Upper lobe of right lung (tissue), 1 donor: ENCODE measurements around the gene HMG20A. TPM values are rescaled to one million over a fixed set of nuclear protein-coding genes. Genes with fewer than 3 reads are reported as not detected.

Source experiments
- ATAC-seq: fragments of 200-7000 bp; cut with Tn5 transposase; one replicate; pipeline ENCODE4 v1.9.1; 2020; ENCODE audit warnings: mild to moderate bottlenecking, moderate library complexity
- DNase-seq: peaks from one replicate; pipeline ENCODE4 v3.0.0-alpha.2; 2020
- H3K27ac ChIP-seq: fragments of 200-600 bp; one replicate; pipeline ENCODE4 v1.8.0; 2022
- H3K27me3 ChIP-seq: fragments of 200-600 bp; one replicate; pipeline ENCODE4 v1.8.0; 2022; ENCODE audit warnings: mild to moderate bottlenecking
- H3K36me3 ChIP-seq: fragments of 200-600 bp; one replicate; pipeline ENCODE4 v1.8.0; 2022
- H3K4me1 ChIP-seq: fragments of 200-600 bp; one replicate; pipeline ENCODE4 v1.8.0; 2022
- H3K4me3 ChIP-seq: fragments of 200-600 bp; one replicate; pipeline ENCODE4 v1.8.0; 2022; ENCODE audit warnings: mild to moderate bottlenecking
- H3K9me3 ChIP-seq: fragments of 200-600 bp; one replicate; pipeline ENCODE4 v1.8.0; 2022
- CTCF ChIP-seq: fragments of 200-600 bp; IDR thresholded peaks from one replicate; pipeline ENCODE4 v1.8.0; 2022; ENCODE audit warnings: antibody characterized with exemption
- intact Hi-C: fragments of 100-400 bp; cut with DNase I; formaldehyde crosslinking; loops from one replicate; pipeline ENCODE4 v1.11.0; 2022
- total RNA-seq: library from RNA; stranded (reverse); fragmentation: NEBNext Ultra II Directional; extraction: Animal tissue kit (Norgen Biotek cat#: 25700); gene quantifications from one replicate; pipeline ENCODE4 v1.2.1, GENCODE V29; 2021
- donor health status: DM: no; HTN: yes; CAD: no; lungs with severe emphysema.

Gene HMG20A
- total RNA-seq, 1 donor from 2014 or later: 41.9 TPM

- no peak for TF ChIP-seq CTCF
- DNase-seq: no peak
- Histone ChIP-seq H3K36me3 (no peaks in the 10 kb centered on the region), H3K9me3 (no peaks in the 10 kb centered on the region), H3K4me3 (no peak overlapping the region), H3K27me3 (no peaks in the 10 kb centered on the region), H3K4me1 (peaks cover 9% of the 10 kb centered on the region), H3K27ac (no peak overlapping the region)
- ATAC-seq: no peak
- intact Hi-C loops: no loop called here
Observed at GRCh38 chr15:77380033-77380432, 40.7 kb upstream of the HMG20A start.

- no peaks in the 10 kb centered on the region for H3K9me3 ChIP-seq
- intact Hi-C loops: no loop called here
Observed at GRCh38 chr15:77384086-77384485, 36.6 kb upstream of the HMG20A start.

GRCh38 chr15:77384589-77385359 lies 35.9 kb upstream of the HMG20A start:
- Histone ChIP-seq H3K4me1 (peaks cover 19% of the 10 kb centered on the region), H3K4me3 (no peak overlapping the region), H3K27ac (no peak overlapping the region), H3K27me3 (no peaks in the 10 kb centered on the region), H3K36me3 (no peaks in the 10 kb centered on the region), H3K9me3 (no peaks in the 10 kb centered on the region)
- ATAC-seq: no peak
- DNase-seq: no peak
- TF ChIP-seq CTCF: no peak
- intact Hi-C loops: no loop called here

More at GRCh38 chr15:77384086-77384485, 36.6 kb upstream of the HMG20A start:
- no peak for ATAC-seq
- Histone ChIP-seq H3K4me3 (no peak overlapping the region), H3K27me3 (no peaks in the 10 kb centered on the region), H3K27ac (no peak overlapping the region), H3K36me3 (no peaks in the 10 kb centered on the region), H3K4me1 (peaks cover 19% of the 10 kb centered on the region)
- DNase-seq: no peak
- no peak for TF ChIP-seq CTCF

GRCh38 chr15:77386626-77387025 lies 34.1 kb upstream of the HMG20A start:
- Histone ChIP-seq H3K4me1 (peaks cover 28% of the 10 kb centered on the region), H3K27me3 (no peaks in the 10 kb centered on the region), H3K27ac (no peak overlapping the region), H3K36me3 (no peaks in the 10 kb centered on the region), H3K9me3 (no peaks in the 10 kb centered on the region), H3K4me3 (no peak overlapping the region)
- TF ChIP-seq CTCF: no peak
- ATAC-seq: no peak
- DNase-seq: no peak
- intact Hi-C loops: no loop called here

- Histone ChIP-seq H3K4me1 (peaks cover 32% of the 10 kb centered on the region), H3K4me3 (no peak overlapping the region), H3K36me3 (no peaks in the 10 kb centered on the region), H3K9me3 (no peaks in the 10 kb centered on the region), H3K27me3 (no peaks in the 10 kb centered on the region), H3K27ac (no peak overlapping the region)
- DNase-seq: no peak
- intact Hi-C loops: no loop called here
- TF ChIP-seq CTCF: no peak
- ATAC-seq: no peak
Observed at GRCh38 chr15:77387365-77388105, 33.2 kb upstream of the HMG20A start.
